GM21723 (cell line): Measurements from ENCODE around the gene CELF4.

ENCODE experiments used
- ATAC-seq: cut with Tn5 transposase; IDR thresholded peaks from one replicate; pipeline ENCODE4 v1.9.1; 2021; ENCODE audit warnings: mild to moderate bottlenecking, moderate library complexity; ENCODE audit not compliant: unreplicated experiment

CELF4 gene

DNA sequence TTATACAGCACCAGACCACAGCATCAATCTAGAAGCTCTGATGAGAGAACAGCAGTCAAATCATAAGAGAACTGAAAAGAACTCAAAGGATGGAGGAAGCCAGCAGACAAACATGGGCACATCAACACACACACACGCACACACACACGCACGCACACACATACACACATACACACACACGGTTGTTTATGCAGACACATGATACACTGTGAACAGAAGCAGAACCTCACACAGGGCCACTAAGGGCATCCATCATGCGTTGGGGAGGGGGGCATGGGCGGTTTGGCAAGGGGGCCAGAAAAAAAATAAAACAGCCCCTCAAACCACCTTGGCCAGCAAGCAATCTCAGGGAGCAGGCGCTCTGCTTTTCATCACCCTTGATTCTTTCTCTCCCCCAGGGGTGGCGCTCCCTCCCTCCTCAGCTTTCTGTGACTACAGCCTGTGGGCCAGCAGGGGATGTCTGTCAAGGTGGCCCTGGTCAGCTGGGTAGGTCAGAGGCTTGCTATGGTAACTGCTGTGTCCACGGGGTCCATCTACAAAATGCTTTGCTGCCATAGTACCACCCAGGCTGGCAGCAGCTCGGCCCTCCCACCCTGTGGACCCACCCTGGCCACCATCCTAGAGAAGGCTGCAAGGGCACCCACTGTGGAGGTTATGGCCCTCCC lies 318.0 kb downstream of the CELF4 start:
- ATAC-seq, result no peak

DNA sequence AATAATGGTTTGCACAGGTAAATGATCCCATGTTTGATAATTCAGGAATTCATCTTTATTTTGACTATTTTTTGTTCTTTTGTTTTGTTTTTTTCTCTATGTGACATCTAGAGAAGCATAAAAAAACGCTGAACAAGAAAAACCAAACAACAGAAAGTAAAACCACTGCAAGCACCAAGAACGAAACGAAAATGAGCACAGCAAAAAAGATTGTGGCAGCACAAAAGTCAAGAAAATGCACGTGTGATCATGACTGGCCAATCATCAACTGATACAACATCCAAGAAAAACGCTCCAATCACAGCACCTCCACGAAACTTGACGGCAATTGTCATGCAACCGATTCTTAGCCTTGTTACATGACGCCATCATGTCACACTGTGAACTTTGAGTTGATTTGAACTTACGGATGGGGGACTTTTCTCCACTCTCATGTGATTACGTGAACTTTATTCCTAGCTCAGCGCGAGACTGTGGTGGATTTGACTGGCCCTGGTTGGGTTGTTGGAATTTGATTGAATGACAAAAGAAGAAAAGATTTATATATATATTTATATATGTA lies 318.7 kb downstream of the CELF4 start:
- no peak for ATAC-seq

DNA sequence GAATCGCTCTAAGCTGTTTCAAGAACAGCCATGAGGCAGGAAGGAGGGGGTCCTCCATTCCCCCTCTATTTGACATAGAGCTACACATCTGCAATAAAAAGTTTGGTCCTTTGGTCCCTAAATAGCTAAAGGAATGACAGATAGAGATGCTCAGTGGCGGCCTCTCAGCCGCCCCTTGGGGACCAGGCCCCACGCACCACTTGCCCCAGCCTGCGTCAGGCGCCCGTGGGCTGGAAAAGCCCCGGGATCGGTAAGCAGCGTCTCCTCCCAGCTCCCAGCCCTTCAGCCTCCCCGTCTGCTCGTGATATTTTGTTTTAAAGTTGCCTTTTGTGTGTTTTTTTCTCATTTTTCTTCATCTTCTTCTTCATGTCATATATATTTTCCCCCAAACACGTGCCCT lies 321.0 kb downstream of the CELF4 start:
- no peak for ATAC-seq

DNA sequence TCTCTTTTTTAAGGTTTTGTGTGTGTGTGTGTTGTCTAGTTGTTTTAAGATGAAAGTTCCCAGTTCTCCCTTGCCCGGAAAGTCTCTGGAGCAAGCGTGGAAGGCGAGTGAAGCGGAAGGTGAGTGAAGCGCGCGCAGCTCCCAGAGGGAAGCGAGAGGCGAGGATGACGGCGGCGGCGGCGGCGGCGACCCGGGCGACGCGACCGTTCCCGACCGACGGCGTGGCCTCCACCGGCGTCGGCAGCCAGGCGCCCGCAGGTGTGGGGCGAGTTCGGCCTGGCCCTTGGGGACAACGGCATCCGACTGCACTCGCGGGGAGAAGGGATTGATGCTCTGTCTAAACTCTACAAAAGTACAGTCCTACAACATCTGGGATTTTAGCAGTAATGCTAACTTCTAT lies 321.9 kb downstream of the CELF4 start:
- no peak for ATAC-seq

DNA sequence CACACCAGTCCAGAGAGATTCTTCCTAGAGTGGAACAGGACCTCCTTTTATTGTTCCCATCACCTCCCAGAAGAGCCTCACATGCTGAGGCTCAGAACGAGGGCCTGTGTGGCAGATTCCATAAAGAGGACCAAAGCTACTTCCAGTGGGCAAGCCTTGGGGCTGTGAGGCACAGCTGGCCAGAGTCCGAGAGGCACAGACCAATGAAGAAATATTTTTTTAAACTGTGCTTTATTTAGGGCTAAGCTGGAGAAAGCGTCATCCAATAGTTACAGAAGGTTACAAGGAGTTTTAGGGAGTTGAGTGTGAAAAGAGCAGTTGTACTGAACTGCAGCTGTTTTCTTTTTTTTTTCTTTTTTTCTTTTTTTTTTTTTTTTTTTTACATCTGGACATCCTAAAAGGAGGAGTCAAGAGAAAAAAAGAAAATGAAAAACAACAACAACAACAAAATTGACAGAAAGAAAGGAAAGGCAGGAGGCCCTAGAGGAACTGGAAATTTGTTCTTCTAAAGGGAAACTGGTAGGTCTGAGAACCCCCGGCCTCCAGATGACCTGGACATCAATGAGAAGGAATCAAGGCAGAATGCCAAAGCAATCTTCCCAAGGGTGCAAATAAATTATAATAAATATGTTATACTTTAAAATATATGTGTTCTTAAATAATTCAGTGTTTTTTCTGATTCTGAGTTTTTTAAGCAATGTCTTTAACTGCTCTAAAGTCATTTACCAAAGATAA lies 322.6 kb downstream of the CELF4 start:
- ATAC-seq, result no peak

DNA sequence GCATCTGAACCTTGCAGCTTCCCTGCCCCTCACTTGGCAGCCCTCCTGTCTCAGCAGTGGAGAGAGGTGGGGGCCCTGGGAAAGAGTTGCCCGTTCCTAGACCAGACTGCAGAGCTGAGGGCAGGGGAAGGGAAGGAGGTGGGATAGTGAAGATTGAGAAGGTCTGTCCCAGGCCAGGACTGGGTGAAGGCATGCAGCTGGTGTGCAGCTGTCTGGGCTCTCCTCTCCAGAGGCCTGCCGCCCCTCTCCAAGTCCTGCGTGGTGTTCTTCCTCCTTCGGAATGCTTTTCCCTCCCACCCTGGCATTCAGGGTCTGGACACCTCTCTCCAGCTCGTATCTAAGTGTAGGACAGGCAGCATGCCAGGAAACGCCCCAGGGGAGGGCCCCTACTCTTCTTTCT lies 323.5 kb downstream of the CELF4 start:
- ATAC-seq, result no peak

DNA sequence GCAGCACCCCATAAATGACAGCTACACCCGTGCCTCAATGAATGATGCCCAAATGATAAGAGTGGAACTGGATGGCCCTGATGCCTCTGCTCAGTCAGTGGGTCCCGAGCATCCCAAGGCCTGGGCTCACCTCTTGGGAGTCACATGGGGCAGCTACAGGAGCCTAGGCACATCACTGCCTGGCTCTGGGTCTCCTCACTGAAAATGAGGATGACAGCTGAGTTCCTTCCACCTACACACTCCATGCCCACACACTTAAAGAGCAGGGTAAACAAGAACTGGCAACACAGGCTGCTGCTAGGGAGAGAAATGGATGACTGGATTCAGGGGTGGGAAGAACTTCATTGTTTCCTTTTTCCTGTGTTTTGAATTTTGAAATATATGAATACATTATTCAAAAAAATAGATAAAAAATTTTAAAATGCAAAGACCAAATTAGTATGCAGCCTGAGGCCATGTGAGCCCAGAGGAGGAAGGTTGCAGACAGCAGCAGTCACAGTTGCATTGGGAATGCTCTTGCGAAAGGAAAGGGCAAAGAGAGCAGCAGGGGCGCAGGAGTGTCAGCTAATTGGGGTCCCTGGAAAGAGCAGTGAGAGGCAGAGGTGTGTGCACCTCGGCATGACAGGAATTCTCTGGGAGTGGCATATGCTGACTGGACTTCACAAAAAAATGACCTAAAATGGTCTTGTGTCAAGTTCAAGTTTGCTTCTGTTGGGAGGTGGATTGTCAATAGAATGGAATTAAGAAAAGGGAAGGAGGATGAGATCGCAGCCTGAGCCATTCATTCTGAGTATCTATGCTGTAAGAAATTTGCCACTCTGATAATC lies 327.1 kb downstream of the CELF4 start:
- ATAC-seq, result no peak

DNA sequence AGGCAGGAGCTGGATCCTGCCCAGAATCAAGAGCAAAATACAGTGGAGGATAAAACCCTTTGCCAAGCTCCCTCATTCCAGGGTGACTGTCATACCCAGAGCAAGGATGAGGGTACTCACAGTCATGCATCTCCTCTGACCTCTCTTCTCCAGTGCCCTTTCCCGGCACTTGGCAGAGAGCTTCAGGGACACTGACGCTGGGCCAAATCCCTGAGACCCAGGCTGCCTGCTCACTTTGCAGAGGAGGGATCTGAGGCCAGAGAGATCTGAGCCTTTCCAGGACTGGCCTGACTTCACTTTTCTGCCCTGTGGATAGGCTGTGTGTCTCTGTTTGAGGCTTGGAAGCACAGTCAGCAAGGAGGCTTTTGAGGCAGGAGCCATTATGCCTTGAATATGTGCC lies 330.0 kb downstream of the CELF4 start:
- ATAC-seq, result no peak

DNA sequence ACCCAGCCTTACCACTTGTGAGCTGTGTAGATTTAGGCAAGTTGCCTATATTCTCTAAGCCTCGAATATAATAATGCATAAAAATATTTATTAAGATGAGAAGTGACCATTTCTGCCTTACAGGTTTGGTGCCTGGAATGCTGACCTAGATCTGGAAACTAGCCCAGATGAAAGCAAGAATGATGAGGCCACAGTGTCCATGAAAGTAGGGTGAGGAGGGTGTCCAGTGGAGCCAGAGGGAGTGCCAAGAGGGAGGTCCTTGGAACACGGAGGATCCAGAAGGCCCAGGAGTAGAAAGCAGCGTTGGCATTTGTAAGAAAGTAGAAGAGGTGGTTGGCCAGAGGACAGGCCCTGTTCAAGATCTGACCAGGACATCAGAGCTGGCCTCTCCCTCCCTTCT lies 334.3 kb downstream of the CELF4 start:
- ATAC-seq, result no peak

DNA sequence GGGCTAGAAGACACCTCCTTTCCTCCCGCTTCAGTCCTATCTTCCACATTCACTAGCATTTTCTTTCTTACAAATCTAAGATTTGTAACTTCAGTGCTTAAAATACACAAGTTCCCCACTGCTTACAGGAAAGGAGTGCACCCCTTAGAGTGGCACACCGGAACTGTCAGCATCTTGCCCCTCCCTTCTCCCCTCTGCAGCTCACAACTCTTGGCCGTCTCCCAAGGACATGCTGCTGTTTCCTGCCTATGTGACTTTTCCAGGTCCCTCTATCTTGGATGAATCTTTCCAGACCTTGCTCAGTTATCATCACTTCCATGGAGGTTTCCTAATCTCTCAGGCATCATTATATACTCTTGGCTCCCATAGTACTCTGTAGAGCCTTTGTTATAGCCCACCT lies 334.8 kb downstream of the CELF4 start:
- ATAC-seq, result no peak

DNA sequence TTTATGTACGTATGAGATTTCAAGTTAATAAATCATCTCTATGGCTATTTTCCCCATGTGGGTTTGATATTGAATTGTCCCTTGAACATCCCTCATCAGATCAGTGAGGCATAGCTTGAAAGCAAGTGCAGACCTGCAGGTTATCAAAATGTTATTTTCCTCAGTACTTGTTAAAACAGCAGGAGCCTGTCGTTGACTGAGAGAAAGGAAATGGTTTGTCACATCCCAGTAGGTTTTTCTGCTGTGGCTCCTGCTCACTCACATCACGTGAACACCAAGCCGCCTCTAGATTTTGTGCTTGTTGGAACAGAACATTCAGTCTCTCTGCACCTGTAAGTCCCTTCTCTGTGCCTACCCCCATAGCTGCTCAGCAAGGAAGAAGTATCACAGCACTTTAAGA lies 340.3 kb downstream of the CELF4 start:
- no peak for ATAC-seq

DNA sequence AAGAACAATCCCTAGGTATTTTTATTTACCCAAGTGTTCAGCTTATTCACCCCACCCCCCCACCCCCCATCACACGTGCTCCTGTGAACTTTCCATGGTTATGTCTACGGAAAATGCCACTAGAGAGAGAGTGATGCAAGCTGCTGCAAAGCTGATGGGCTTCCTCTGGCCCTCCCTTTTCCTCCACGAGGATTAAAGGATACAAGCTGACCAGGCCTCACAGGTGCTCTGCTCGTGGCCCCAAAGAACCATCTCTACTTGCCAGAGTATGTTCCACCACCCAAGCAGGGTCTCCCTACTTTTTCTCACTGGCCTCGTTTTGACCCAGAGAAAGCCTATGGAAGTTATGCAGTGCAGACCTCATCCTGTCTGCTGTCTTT lies 342.6 kb downstream of the CELF4 start:
- no peak for ATAC-seq

DNA sequence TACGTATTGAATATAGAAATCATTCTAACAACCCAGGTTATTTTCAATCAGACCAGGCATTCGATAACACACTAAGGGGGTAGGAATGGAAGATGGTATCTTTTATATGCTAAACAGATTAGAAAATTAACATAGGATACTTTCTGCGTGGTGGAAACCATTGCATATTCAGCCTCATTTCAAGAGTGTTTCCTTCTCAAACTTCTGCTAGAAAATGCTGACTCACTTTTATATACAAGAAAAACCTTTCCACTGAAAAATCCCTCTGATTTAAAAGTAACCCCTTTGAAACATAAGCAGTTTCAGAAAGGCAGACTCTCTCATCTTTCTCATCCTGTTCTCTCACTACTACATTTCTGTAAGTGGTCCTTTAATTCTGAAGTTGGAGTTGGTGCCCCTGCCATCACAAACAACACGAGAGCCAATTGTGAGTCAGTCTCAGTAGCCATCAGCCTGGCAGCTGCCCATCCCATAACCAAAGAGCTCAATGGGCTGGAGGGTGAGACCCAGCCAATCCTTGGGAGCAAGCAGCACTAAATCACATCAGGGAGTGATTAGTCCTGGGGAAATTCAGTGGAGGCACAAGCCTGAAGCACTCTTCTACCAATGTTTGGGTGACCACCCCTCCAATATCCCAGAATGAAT lies 343.1 kb downstream of the CELF4 start:
- ATAC-seq, result no peak

DNA sequence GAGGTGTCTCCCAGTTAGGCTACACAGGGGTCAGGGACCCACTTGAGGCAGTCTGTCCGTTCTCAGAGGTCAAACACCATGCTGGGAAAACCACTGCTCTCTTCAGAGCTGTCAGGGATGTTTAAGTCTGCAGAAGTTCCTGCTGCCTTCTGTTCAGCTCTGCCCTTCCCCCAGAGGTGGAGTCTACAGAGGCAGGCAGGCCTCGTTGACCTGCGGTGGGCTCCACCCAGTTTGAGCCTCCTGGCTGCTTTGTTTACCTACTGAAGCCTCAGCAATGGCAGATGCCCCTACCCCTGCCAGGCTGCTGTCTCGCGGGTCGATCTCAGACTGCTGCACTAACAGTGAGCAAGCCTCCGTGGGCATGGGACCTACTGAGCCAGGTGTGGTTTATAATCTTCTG lies 346.3 kb downstream of the CELF4 start:
- no peak for ATAC-seq

DNA sequence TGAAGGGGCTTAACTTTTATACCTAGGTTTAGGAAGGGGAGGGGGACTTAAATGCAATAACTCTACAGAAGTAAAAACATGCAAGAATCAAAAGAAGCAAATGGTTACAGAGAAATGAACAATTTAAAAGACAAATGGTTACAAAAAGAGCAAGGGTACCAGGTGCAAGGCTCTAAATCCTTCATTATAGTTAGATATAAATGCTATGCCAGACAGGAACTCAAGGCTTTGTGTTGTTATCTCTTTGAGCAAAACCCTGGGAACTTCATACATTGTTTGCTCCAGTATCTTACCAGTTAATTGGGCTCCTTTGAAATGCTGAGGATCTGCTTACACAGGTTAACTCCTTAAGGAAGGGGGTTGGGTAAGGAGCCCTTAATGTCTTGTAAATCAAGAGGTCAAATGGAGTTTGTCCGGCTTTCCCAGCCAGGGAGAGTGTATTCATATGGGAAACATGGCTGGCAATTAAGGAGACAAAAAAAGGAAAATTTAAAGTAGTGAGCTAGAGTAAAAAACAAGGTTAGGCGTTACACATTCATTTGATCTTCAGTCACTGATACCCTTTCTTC lies 347.5 kb downstream of the CELF4 start:
- ATAC-seq, result no peak

DNA sequence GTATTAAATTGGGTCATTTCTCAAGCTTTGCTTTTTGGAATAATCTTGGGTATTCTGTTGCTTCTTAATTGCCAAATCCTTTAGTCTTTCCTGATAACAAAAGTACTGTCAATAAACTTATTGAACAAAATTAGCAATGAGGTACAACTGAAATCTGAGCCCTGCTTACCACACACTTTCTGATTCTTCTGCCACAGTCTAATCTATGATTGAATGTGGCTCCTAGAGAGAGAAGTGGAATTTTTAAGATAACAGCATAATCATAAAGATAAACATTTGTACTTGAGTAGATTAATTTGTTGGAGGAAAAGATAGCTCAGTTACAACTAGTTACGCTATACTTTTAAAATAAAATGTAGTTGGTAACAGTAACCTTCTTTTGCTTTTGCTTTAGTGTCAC lies 354.8 kb downstream of the CELF4 start:
- ATAC-seq, result no peak

DNA sequence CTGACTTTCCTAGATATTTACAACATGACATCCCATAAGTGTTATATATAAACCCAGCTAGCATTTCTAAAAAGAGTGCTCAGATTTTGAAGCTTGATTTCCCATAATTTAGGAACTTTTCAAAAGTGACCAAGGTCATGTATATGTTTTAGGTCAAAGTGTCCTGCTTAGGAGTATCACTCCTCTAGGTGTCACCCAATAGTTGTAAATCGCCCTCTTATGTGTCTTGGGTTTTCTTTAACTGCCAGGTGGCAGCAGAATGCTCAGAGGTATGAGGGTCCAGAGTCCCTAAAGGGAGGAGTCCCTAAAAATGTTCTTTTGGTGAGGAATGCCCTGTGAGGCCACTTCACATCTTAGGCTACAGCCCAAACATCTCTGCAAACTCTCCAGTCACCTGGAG lies 358.3 kb downstream of the CELF4 start:
- ATAC-seq, result no peak

DNA sequence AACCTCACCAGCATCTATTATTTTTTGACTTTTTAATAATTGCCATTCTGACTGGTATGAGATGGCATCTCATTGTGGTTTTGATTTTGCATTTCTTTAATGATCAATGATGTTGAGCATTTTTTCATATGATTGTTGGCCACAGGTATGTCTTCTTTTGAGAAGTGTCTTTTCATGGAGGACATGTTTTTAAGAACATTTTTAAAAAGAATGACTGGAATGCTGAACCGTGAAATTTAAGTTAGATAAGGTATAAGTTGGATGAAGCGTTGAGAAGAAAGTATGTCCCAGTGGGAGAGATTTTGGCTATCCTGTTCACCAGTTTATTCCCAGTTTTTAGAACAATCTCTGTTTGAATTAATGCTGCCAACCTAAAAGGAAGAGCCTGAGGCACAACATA lies 365.9 kb downstream of the CELF4 start:
- no peak for ATAC-seq
